Stimulated activated CD8-positive, alpha-beta memory T cell treated with anti-CD3 and anti-CD28 coated beads, Interleukin-15, amount 100 ng/mL, for 4 hours (primary cell): ENCODE results near the gene UVRAG.
"Not testable (repeated sequence)": the region's sequence is repeated elsewhere in the genome, so short reads cannot be mapped to it uniquely, and the experiment has no call there.

Experiments used
- DNase-seq, 2 donors: peaks; one replicate each; pipeline ENCODE4 v3.0.0-alpha.2; 2020; ENCODE audit warnings: low read depth in 2 of 2

Gene UVRAG

GRCh38 chr11:75878933-75879332 lies 63.9 kb downstream of the UVRAG start:
- DNase-seq, result no peak

DNA sequence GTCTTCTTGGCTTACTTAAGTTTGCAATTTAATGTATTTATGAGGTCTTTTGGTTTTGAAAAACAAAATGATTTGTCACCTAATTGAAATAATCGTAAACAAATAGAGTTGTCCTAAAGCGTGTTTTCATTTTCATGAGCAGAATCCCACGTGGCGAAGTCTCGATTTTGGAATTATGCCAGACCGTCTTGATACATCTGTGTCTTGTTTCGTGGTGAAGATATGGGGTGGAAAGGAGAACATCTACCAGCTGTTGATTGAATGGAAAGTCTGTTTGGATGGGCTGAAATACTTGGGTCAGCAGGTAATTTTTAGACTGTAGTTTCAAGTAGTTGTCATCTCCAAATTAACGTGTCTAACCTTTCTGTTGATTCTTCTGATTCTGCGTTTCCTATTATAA lies 64.7 kb downstream of the UVRAG start:
- DNase-seq, result no peak

GRCh38 chr11:75880343-75880742 lies 65.3 kb downstream of the UVRAG start:
- DNase-seq, result not testable (repeated sequence)

GRCh38 chr11:75884321-75884720 lies 69.3 kb downstream of the UVRAG start:
- DNase-seq, result no peak

GRCh38 chr11:75888416-75888815 lies 73.4 kb downstream of the UVRAG start:
- no peak for DNase-seq

DNA sequence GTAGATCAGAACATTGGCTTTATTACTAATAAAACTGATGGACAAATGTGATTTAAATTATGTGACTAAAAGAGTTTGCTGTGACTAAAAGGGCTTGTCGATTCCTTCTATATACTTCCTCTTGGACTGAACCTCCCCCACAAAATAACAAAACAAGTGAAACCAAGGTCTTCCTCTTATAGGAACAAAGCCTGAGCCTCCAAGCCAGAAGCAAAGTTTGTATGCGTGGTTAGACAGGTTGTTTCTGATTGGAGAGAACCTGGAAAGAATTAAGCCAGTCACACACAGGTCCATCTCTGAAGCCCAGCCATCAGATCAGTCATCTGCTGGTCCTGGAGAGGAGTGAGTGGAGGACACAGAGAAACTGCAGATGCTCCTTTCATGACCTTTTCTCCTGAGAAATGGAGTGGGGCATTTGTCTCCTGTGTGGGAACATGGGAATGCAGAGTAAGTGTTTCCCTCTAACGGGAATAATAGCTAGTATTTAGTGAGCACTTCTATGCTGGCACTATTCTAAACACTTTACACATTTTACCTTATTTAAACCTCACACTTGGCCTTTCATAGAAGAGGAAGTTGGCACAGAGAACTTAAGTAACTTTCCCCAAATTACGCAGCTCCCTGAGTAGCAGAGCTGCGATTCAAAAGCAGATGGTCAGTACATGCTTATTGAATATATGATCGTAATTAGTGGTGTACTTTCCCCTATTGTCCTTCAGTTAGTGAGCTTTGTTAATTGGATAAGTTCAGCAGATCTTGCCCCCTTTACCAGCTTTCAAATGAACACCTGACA lies 77.1 kb downstream of the UVRAG start:
- no peak for DNase-seq

DNA sequence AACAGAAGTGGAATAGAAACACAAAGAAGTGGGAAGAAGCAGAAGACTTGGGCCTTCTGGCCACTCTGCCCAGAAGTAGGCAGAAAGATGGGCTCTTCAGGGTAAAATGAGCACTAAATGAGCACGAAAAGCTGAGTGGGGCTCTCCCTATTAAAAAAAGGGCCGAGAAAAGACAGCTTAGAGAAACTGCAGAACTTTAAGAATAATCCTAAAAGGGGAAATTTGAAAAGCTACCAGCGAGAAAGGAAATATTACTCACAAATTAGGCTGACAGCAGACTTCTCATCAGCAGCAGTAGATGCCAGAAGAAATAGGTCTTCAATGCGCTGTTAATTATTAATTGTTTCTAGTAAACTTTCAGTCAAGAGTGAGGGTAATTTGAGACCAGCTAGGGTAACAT lies 78.2 kb downstream of the UVRAG start:
- no peak for DNase-seq

- DNase-seq, result no peak
Measured at GRCh38 chr11:75894036-75894585, 79.1 kb downstream of the UVRAG start.

GRCh38 chr11:75896843-75897419 lies 81.9 kb downstream of the UVRAG start:
- DNase-seq, result no peak

DNA sequence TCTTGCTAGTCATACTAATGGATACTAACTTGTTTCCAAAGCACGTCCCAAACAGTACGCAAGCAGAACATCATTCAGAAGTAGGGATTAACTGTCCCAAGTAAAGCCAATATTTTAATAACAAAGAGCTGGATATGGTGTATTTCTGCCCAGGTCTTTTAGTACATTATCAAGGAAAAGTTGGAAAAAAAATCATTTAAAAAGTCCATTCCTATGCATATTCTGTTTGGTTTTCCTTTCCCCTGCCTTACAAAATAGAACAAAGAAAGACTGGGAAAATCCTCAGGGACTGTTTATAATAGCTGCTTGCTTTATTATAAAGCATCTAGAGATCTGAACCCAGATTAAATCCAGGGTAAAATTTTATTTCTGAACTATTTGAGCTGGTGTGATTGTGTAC lies 83.9 kb downstream of the UVRAG start:
- DNase-seq, result no peak

DNA sequence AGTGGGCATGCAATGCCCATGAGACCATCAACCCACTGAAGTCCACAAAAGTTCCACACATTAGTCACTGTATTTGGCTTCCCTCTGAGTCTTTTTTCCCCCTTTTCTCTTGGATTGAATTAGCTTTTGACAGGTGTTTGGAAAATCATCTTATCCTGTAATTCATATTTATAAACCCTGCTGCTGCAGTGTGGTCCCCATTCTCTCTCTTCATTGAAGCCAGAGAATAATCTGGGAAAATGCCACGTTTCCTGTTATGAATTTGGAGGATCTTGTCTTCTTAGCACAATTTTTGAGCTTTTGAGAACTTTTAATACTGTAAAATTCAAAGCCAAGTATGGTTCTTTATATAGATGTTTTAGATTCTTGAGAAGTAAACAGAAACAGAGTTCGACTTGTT lies 84.8 kb downstream of the UVRAG start:
- no peak for DNase-seq

- no peak for DNase-seq
Measured at GRCh38 chr11:75900848-75901247, 85.8 kb downstream of the UVRAG start.

GRCh38 chr11:75902631-75903030 lies 87.6 kb downstream of the UVRAG start:
- no peak for DNase-seq

DNA sequence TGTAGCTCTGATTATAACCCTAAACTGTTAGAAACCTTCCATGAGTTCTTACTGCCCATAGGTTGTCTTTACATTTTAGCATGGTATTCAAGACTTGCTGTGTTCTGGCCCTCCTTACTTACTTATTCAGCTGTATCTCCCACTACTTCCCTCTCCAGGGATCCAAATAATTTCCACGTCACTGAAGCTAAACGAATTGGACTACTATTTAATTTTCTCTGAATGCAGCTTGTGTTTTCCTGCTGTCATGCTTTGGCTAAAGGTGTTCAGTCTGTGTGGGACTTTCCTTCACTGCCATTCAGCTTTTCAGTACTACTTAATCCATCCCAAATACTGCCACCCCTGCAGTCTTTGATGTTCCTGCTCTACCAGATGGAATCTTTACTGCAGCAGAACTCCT lies 88.3 kb downstream of the UVRAG start:
- DNase-seq, result no peak

DNA sequence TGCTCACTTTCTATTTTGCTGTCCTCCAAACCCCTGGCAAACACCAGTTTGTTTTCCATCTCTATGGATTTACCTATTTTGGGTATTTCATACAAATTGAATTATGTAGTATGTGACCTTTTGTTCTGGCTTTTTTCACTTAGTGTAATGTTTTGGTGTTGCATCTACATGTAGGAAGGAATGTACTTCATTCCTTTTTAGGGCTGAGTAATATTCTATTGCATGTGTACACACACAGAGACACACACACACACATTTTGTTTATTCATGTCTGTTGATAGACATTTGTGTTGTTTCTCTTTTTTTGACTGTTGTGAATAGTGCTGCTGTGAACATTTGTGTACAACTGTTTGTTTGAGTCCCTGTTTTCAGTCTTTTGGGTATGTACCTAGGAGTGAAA lies 90.4 kb downstream of the UVRAG start:
- DNase-seq, result no peak

DNA sequence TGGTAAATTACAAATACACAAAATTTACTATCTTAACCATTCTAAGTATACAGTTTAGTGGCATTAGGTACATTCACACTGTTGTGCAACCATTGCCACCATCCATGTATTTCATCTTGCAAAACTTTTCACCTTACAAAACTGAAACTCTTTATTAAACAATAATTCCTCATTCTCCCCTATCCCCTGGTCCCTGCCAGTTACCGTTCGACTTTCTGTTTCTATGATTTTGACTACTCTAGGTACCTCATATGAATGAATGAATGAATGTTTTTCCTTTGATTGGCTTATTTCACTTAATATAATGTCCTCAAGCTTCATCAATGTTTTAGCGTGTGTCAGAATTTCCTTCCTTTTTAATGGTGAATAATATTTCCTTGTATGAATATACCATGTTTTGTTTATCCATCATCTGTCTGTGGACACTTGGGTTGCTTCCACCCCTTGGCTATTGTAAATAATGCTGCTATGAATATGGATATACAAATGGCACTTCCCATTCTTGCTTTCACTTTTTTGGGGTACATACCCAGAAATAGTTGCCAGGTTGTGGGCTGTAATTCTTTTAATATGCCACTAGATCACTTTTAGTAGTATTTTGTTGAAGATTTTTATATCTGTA lies 93.0 kb downstream of the UVRAG start:
- no peak for DNase-seq

DNA sequence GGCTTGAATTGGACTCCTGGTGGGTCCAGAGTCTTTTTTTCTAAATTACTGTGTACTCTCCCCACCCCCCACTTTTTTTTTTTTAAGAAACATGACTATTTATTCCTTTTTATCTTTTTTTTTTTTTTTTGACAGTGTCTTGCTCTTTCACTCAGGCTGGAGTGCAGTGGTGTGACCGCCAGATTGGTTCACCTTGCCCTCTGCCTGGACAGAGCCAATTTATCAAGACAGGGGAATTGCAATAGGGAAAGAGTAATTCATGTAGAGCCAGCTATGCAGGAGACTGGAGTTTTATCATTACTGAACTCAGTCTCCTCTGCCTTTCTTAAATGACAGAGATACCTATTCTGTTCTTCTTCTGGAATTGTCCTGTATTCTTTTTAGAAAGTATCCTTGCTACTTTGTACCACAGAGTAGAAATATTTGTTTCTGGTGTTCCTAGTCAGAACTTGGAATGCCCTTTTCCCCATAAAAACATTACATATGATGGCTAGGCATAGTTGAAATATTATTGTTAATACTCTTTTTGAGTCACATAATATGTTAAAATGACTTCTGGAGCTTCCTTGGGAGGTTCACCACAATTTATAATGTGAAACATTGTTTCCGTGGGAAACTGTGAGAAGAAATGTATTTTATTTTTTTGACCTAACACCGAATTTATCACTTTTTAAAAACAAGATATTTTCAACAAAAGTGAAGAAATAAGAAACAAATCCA lies 95.6 kb downstream of the UVRAG start:
- no peak for DNase-seq

DNA sequence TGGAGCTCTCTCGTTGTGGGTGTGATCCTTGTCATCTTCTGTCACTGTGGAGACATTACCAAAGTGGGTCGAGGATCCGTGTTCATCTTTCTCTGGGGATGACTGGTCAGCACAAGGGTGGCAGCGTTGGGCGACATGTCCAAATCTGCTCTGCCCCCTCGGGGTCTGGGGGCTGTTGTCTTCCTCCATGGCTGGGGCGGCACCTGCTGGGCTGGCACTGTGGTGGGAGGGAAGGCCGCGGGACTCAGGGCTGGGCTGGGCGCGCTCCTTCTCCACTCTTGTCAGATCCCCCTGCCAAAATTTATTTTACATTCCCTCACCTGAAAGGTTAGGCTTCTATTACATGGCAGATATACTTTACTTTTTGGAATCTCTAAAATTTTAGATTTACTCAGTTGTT lies 96.4 kb downstream of the UVRAG start:
- DNase-seq, result no peak

DNA sequence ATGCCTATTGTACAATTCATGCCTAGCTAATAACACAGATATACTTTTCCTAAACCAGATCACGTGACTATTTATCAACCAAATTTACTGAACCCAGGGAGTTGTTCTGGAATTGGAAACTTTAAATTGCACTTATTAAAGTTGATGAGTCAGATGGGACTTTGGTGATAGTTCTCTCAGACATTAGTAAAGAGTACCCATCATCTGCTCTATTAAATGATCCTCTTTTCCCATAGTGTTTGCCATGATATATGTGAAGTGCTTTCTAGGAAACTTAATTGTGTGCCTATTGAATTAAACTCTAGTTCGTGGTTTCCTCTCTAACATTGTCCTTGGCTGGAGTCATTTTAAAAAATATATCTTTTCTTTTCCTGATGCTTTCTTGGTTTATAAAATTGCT lies 99.0 kb downstream of the UVRAG start:
- DNase-seq, result no peak

DNA sequence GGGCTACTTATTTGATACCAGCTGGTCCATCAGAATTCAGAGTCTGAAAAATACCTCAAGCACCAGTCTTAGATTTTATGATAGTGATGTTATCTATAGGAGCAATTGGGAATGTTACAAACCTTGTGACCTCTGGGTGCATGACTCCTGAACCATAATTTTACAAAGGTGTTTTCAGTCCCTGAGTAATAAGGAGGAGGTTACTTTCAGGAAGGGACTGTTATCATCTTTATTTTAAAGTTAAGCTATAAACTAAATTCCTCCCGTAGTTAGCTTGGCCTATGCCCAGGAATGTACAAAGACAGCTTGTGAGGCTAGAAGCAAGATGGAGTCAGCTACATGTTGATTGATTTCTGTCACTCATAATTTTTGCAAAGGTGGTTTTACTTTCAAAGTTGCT lies 101.9 kb downstream of the UVRAG start:
- DNase-seq, result no peak

DNA sequence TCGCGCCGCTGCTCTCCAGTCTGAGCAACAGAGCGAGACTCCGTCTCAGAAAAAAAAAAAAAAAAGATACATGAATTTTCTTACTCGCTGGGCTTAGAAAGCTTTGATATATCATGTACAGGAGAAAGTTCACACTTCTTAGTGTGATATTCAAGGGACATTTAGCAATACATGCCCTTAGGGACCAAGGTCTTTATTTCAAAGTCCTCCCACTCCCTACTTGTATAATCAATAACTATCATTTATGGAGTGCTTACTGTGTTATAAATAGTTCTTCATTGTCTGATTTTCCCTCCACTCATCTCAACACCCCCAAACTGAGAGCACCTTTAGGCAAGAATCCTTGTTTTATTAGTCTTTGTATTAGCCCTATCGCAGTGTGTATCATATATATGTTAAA lies 103.3 kb downstream of the UVRAG start:
- no peak for DNase-seq

DNA sequence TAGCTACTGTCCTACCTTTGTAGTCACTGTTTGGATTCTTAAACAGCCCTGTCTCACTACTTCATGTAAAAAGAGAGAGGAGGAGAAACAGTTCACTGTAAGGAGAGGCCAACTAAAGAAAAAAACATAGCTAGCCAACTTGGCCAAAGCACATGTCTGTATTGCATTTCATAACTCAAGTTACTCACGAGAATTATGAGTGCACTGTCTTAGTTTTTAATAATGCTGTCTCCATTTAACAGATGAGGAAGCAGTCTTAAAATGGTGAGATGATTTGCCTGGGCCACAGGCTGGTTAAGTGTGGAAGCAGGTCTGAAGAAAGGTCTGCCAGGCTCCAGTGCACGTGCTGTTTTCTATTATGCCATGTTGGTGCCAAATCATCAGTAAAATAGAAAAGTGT lies 104.5 kb downstream of the UVRAG start:
- no peak for DNase-seq
